Ovary (tissue), 9 donors: ENCODE results near the gene ERG. TPM values are rescaled to one million over a fixed set of nuclear protein-coding genes. Genes with fewer than 3 reads are reported as not detected.

ENCODE experiments used
- DNase-seq, 5 donors: peaks; one replicate each; pipeline ENCODE4 v3.0.0-alpha.2; 2019 to 2020
- H3K27ac ChIP-seq, 2 donors: fragments of 200-600 bp; one replicate each; pipeline versions ENCODE4 v1.5.1 to v1.8.0; 2019 to 2022
- H3K27me3 ChIP-seq: fragments of 200-600 bp; one replicate; pipeline ENCODE4 v1.8.0; 2022
- H3K36me3 ChIP-seq: fragments of 200-600 bp; sonication (generic); one replicate; pipeline ENCODE4 v1.5.1; 2019
- H3K4me1 ChIP-seq: one replicate; pipeline ENCODE4 v1.8.1; 2013; ENCODE audit warnings: mild to moderate bottlenecking, moderate library complexity; ENCODE audit not compliant: insufficient read depth
- H3K4me3 ChIP-seq: fragments of 200-600 bp; sonication (generic); one replicate; pipeline ENCODE4 v1.5.1; 2017
- H3K9me3 ChIP-seq, 2 donors: fragments of 200-600 bp in 1 of 2; sonication (generic) in 1 of 2; one replicate each; pipeline versions ENCODE4 v1.5.1 to v1.8.1; 2013 to 2019; ENCODE audit warnings: mild to moderate bottlenecking in 1 of 2, moderate library complexity in 1 of 2
- EP300 ChIP-seq: sonication (generic); formaldehyde crosslinking; IDR thresholded peaks from one replicate; pipeline ENCODE4 v1.6.1; 2017; ENCODE audit warnings: antibody characterized with exemption
- POLR2A ChIP-seq: fragments of 450-650 bp; IDR thresholded peaks from one replicate; pipeline ENCODE4 v1.6.1; 2017; ENCODE audit warnings: antibody characterized with exemption, mild to moderate bottlenecking, moderate library complexity
- WGBS, 3 donors: extraction: QIAGEN DNeasy Blood & Tissue Kit in 1 of 3; methylation state at CpG; one replicate each; pipeline versions ENCODE4 v1.1.5 to v1.1.7; 2013 to 2017; 5-methylcytosine and 5-hydroxymethylcytosine counted together
- intact Hi-C, 4 donors: fragments of 100-400 bp; cut with DNase I; formaldehyde crosslinking; loops; one replicate each; pipeline versions ENCODE4 v1.11.0 to v1.15.1; 2022 to 2023
- polyA plus RNA-seq, 2 donors: library from polyadenylated mRNA; stranded (reverse); fragments of 200-250 nt in 1 of 2; fragments of 350-450 nt in 1 of 2; fragmentation: Illumina TruSeq in 1 of 2; extraction: RNeasy Lipid Tissue Mini Kit (QIAGEN cat#74804) in 1 of 2; gene quantifications; one replicate each; pipeline ENCODE4 v1.2.3, GENCODE V29; 2013 to 2014
- total RNA-seq, 7 donors: library from RNA; depleted of rRNA in 2 of 7; stranded (reverse); fragments of >200 nt in 2 of 7; fragmentation: NEBNext Ultra II Directional in 3 of 7; extraction: Animal tissue kit (Norgen Biotek cat#: 25700) in 3 of 7; gene quantifications; one replicate each; pipeline versions ENCODE4 v1.1.0 to v1.2.4, GENCODE V29; 2016 to 2023
- TF ChIP-seq, protein P1 (sequence below), 3 donors: fragments of 450-650 bp in 2 of 3; fragments of 200-600 bp in 1 of 3; IDR thresholded peaks; one replicate each; pipeline versions ENCODE4 v1.5.1 to v1.8.0; 2016 to 2022; ENCODE audit warnings: antibody characterized with exemption in 3 of 3, mild to moderate bottlenecking in 1 of 3
- donor health status: DM: no; HTN: no; CAD: no; lungs with moderate emphysema.
- donor health status: DM: no; HTN: no; CAD: no.
- donor health status: Bipolar disorder and iron deficiency.
- donor health status: DM: yes; HTN: yes; CAD: no.
- donor health status: DM: no; HTN: no; CAD: no.
- donor health status: DM: yes; HTN: yes; CAD: no.

Gene ERG
- total and polyA plus RNA-seq, 9 donors, result 3.8 to 23.1 (median 9.5) TPM

DNA sequence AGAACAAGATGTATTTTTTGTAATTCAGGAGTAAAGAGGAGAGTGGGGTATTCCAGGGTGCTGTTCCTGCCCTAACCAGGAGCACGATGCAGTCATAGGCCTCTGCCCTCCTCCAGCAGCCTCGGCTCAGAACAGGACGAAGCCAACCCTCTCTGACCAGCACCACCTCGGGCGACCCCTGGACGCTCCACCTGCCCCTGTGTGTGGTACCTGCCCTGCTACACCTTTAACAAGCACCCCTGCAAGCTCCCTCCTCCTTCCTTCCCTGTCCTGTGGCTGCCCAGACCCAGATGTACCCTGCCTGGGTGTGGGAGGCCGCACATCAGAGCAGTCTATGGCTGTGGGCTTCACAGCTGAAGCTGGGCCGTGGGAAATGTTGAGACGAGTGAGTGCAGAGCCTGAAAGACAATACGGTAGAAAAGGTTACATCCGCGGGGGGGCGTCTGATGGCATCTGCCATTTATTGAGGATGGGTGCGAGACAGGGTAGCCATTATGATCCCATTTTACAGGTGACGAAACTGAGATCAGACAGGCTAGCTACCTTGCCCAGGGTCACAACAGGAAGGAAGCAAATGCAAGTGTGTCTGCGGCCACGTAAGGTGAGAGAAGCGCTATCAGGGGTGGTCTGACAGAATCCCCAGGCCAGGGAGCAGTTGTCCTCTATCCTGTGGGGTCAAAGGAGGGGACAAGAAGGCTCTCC is 4.6 kb downstream of the ERG start:
- intact Hi-C loops, result no loop called here
- Histone ChIP-seq H3K27me3 (no peaks in the 10 kb centered on the region), H3K9me3 (no peaks in the 10 kb centered on the region), H3K4me1 (peaks cover 2% of the 10 kb centered on the region), H3K36me3 (no peaks in the 10 kb centered on the region), H3K27ac (no peak overlapping the region), H3K4me3 (no peak overlapping the region)
- DNase-seq, result no peak
- 89 to 94% (median 92%) methylated on average over 18 of the region's 18 CpGs for WGBS, 3 donors
- no peak for TF ChIP-seq EP300
- TF ChIP-seq, protein P1, sequence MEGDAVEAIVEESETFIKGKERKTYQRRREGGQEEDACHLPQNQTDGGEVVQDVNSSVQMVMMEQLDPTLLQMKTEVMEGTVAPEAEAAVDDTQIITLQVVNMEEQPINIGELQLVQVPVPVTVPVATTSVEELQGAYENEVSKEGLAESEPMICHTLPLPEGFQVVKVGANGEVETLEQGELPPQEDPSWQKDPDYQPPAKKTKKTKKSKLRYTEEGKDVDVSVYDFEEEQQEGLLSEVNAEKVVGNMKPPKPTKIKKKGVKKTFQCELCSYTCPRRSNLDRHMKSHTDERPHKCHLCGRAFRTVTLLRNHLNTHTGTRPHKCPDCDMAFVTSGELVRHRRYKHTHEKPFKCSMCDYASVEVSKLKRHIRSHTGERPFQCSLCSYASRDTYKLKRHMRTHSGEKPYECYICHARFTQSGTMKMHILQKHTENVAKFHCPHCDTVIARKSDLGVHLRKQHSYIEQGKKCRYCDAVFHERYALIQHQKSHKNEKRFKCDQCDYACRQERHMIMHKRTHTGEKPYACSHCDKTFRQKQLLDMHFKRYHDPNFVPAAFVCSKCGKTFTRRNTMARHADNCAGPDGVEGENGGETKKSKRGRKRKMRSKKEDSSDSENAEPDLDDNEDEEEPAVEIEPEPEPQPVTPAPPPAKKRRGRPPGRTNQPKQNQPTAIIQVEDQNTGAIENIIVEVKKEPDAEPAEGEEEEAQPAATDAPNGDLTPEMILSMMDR (IDR thresholded peaks at IDR 0.05), result no peak
- no peak for TF ChIP-seq POLR2A

DNA sequence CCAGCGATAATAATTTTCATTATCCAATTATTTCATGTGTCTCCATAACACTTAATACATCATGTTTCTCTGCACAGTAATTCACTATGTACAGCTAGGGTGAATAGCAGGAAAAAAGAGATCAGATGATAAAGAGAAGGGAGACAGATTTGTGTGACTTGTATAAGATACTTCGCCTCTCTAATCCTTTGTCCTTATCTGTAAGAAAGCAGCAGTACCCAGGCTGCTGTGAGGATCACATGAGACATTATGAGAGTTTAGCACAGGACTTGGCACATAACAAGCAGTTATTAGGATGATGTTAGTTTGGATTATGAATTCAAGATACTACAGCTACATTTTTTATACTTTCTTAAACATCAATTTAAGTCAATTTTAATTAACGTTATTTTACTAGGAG is 6.3 kb downstream of the ERG start:
- H3K27ac ChIP-seq, result no peak overlapping the region
- H3K9me3 ChIP-seq, result no peaks in the 10 kb centered on the region
- no peaks in the 10 kb centered on the region for H3K36me3 ChIP-seq
- 44 to 48% (median 47%) methylated on average over 2 to 3 of the region's 3 CpGs for WGBS, 3 donors
- no peaks in the 10 kb centered on the region for H3K4me1 ChIP-seq
- TF ChIP-seq, protein P1 (IDR thresholded peaks at IDR 0.05), result no peak
- intact Hi-C loops, result no loop called here
- no peak for DNase-seq
- H3K4me3 ChIP-seq, result no peak overlapping the region
- H3K27me3 ChIP-seq, result no peaks in the 10 kb centered on the region

DNA sequence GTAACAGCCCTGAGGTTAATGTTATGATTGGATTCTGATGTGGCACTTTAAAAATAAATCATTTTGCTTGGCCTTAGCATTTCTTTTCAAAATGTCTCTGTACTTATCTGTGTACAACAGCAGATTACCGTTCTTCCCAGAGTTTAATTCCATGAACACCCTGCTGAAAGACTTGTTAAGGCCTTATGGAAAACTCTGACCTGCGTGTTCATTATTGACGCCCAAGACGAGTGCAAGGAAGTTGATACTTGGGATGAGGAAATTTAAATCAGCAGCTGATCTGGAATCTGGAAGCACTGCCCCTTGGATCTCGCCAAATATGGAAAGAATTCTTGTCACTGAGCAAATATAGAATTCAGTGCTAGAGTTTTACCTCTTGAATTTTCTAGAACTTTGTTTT is 6.7 kb downstream of the ERG start:
- no peaks in the 10 kb centered on the region for H3K36me3 ChIP-seq
- no peak overlapping the region for H3K4me3 ChIP-seq
- no peaks in the 10 kb centered on the region for H3K9me3 ChIP-seq
- TF ChIP-seq POLR2A, result no peak
- no peak for TF ChIP-seq EP300
- TF ChIP-seq, protein P1 (IDR thresholded peaks at IDR 0.05), result no peak
- no peak for DNase-seq
- 64 to 79% (median 75%) methylated on average over 5 of the region's 5 CpGs for WGBS, 3 donors
- no peaks in the 10 kb centered on the region for H3K4me1 ChIP-seq
- intact Hi-C loops, result no loop called here
- no peaks in the 10 kb centered on the region for H3K27me3 ChIP-seq
- H3K27ac ChIP-seq, result no peak overlapping the region

DNA sequence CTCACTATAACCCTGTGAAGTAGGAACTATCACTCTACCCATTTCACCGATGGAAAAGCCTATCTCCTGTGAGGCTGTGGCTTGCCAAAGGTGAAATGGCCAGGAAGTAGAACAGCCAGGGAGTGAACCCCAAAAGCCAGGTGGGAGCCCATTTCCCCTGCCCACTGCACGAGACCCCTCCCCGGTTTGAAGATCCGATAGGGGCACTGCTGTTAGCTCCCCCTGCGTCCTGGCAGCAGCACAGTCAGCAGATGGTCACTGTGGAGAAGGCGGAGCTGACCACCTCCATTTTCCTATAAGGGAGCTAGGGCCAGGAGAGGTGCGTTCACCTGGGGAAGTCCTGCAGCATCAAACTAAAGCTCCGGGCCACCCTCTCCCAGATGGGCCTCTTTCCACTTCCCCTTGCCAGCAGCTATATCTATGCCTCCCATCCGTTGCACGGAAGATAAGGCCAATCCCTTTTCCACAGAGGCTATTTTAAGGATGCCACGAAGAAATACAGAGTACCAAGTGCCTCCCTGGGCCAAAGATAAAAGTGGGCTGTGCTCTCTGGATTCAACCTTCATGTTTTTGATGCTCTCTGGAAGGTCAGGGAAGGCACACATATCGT is 7.8 kb downstream of the ERG start:
- no peak for DNase-seq
- 84 to 89% (median 89%) methylated on average over 12 of the region's 12 CpGs for WGBS, 3 donors
- no peak overlapping the region for H3K4me3 ChIP-seq
- H3K27me3 ChIP-seq, result no peaks in the 10 kb centered on the region
- TF ChIP-seq EP300, result no peak
- TF ChIP-seq POLR2A, result no peak
- TF ChIP-seq, protein P1 (IDR thresholded peaks at IDR 0.05), result no peak
- H3K4me1 ChIP-seq, result no peaks in the 10 kb centered on the region
- H3K36me3 ChIP-seq, result no peaks in the 10 kb centered on the region
- H3K9me3 ChIP-seq, result no peaks in the 10 kb centered on the region
- H3K27ac ChIP-seq, result no peak overlapping the region
- intact Hi-C loops, result no loop called here
